Testis (tissue), 2 donors: ENCODE results near the gene PDF.

Source experiments
- CTCF ChIP-seq, 3 experiments: fragments of 450-650 bp in 2 of 3; fragments of 200-600 bp in 1 of 3; sonication (generic) in 1 of 3; IDR thresholded peaks; one replicate each; pipeline ENCODE4 v1.5.1; 2016 to 2019; ENCODE audit warnings: antibody characterized with exemption in 3 of 3, mild to moderate bottlenecking in 2 of 3, moderate library complexity in 1 of 3
- POLR2A ChIP-seq: fragments of 450-650 bp; IDR thresholded peaks from one replicate; pipeline ENCODE4 v1.6.1; 2017; ENCODE audit warnings: antibody characterized with exemption, mild to moderate bottlenecking, moderate library complexity

GRCh38 chr16:69313469-69313868 is 16.9 kb downstream of the PDF start:
- no peak for TF ChIP-seq CTCF (IDR thresholded peaks at IDR 0.05)
- no peak for TF ChIP-seq POLR2A
